Neural cell (in vitro differentiated cells): ENCODE measurements around the gene NEU3. TPM values are rescaled to one million over a fixed set of nuclear protein-coding genes. Genes with fewer than 3 reads are reported as not detected.

Experiments
- H2AFZ ChIP-seq: fragments of 200-600, 300-800 bp; sonication (generic), shearing (Covaris generic); 2 replicates; pipeline ENCODE4 v1.6.0; 2014; ENCODE audit warnings: low read depth, mild to moderate bottlenecking, antibody characterized with exemption, low read length, moderate library complexity
- H3F3A ChIP-seq: fragments of 200-600 bp; shearing (Covaris generic); 2 replicates; pipeline ENCODE4 v1.6.1; 2016; ENCODE audit warnings: mild to moderate bottlenecking, moderate library complexity, mixed read lengths, antibody characterized with exemption, low read length; ENCODE audit not compliant: insufficient read depth, poor library complexity, severe bottlenecking
- H3K27ac ChIP-seq: fragments of 200-600, 300-800 bp; sonication (generic), shearing (Covaris generic); 2 replicates; pipeline ENCODE4 v1.5.1; 2014; ENCODE audit warnings: mild to moderate bottlenecking, low read length, moderate library complexity
- H3K27me3 ChIP-seq: fragments of 300-800, 200-600 bp; sonication (generic), shearing (Covaris generic); 2 replicates; pipeline ENCODE4 v1.6.0; 2014; ENCODE audit warnings: mild to moderate bottlenecking, low read depth, low read length, moderate library complexity; ENCODE audit not compliant: insufficient read depth
- H3K36me3 ChIP-seq: fragments of 300-800, 200-600 bp; sonication (generic), shearing (Covaris generic); 2 replicates; pipeline ENCODE4 v1.5.1; 2014; ENCODE audit warnings: mild to moderate bottlenecking, antibody characterized with exemption, low read length, moderate library complexity; ENCODE audit not compliant: insufficient read depth
- H3K4me2 ChIP-seq: fragments of 300-800, 200-600 bp; sonication (generic), shearing (Covaris generic); 2 replicates; pipeline ENCODE4 v1.6.0; 2014; ENCODE audit warnings: mild to moderate bottlenecking, low read length
- H3K4me3 ChIP-seq: fragments of 300-800, 200-600 bp; sonication (generic), shearing (Covaris generic); 2 replicates; pipeline ENCODE4 v1.5.1; 2014; ENCODE audit warnings: mild to moderate bottlenecking, low read length, moderate library complexity
- H3K79me2 ChIP-seq: fragments of 200-600 bp; shearing (Covaris generic); replicated peaks from 2 replicates; pipeline ENCODE4 v1.6.0; 2014; ENCODE audit warnings: mild to moderate bottlenecking, low read length, moderate library complexity; ENCODE audit not compliant: insufficient read depth
- H3K9ac ChIP-seq: fragments of 300-800, 200-600 bp; sonication (generic), shearing (Covaris generic); 2 replicates; pipeline ENCODE4 v1.6.1; 2016; ENCODE audit warnings: mild to moderate bottlenecking, low read length, mixed read lengths
- H3K9me2 ChIP-seq: fragments of 200-600 bp; shearing (Covaris generic); 2 replicates; pipeline ENCODE4 v1.6.1; 2016; ENCODE audit warnings: mild to moderate bottlenecking, low read length, mixed read lengths; ENCODE audit not compliant: insufficient read depth
- H3K9me3 ChIP-seq: fragments of 200-600, 300-800 bp; sonication (generic), shearing (Covaris generic); 2 replicates; pipeline ENCODE4 v1.6.1; 2016; ENCODE audit warnings: mild to moderate bottlenecking, mixed run types, low read length, moderate library complexity, mixed read lengths
- H4K20me1 ChIP-seq: fragments of 200-600 bp; shearing (Covaris generic); 2 replicates; pipeline ENCODE4 v1.6.1; 2016; ENCODE audit warnings: mild to moderate bottlenecking, mixed run types; ENCODE audit not compliant: insufficient read depth
- EP300 ChIP-seq: fragments of 450-650 bp; conservative IDR thresholded peaks from 2 replicates; pipeline ENCODE4 v1.6.1; 2014; ENCODE audit warnings: antibody characterized with exemption, mild to moderate bottlenecking, moderate library complexity; ENCODE audit not compliant: poor library complexity, severe bottlenecking
- EZH2 ChIP-seq: fragments of 200-600, 300-800 bp; shearing (Covaris generic), sonication (generic); IDR thresholded peaks from 2 replicates; pipeline ENCODE4 v1.6.1; 2014; ENCODE audit warnings: antibody characterized with exemption, low read length, borderline replicate concordance, mild to moderate bottlenecking; ENCODE audit not compliant: insufficient read depth, poor library complexity, severe bottlenecking
- MXI1 ChIP-seq: fragments of 450-650 bp; conservative IDR thresholded peaks from 2 replicates; pipeline ENCODE4 v1.6.1; 2014; ENCODE audit warnings: antibody characterized with exemption, mild to moderate bottlenecking; ENCODE audit not compliant: poor library complexity, severe bottlenecking
- POLR2AphosphoS5 ChIP-seq: IDR thresholded peaks from 2 replicates; pipeline ENCODE4 v1.6.1; 2012
- RAD21 ChIP-seq: fragments of 450-650 bp; conservative IDR thresholded peaks from 2 replicates; pipeline ENCODE4 v1.6.1; 2014; ENCODE audit warnings: antibody characterized with exemption, mild to moderate bottlenecking, moderate library complexity
- SMC3 ChIP-seq: fragments of 450-650 bp; conservative IDR thresholded peaks from 2 replicates; pipeline ENCODE4 v1.6.1; 2014; ENCODE audit warnings: antibody characterized with exemption, mild to moderate bottlenecking, moderate library complexity; ENCODE audit not compliant: poor library complexity
- TAF1 ChIP-seq: IDR thresholded peaks from 2 replicates; pipeline ENCODE4 v1.6.1; 2012; ENCODE audit warnings: low read depth
- polyA plus RNA-seq: library from polyadenylated mRNA; depleted of rRNA; stranded (reverse); fragments of >200 nt; gene quantifications from 2 replicates; pipeline ENCODE4 v1.2.3, GENCODE V29; 2014
- TF ChIP-seq, protein P1 (sequence below): IDR thresholded peaks from 2 replicates; pipeline ENCODE4 v1.6.1; 2012; ENCODE audit warnings: borderline replicate concordance
- TF ChIP-seq, protein P2 (sequence below): fragments of 450-650 bp; IDR thresholded peaks from 2 replicates; pipeline ENCODE4 v1.5.1; 2014; ENCODE audit warnings: antibody characterized with exemption, mild to moderate bottlenecking, moderate library complexity; ENCODE audit not compliant: poor library complexity, severe bottlenecking

NEU3 gene
- polyA plus RNA-seq, 1 donor from 2014 or later = 16.9 TPM

DNA sequence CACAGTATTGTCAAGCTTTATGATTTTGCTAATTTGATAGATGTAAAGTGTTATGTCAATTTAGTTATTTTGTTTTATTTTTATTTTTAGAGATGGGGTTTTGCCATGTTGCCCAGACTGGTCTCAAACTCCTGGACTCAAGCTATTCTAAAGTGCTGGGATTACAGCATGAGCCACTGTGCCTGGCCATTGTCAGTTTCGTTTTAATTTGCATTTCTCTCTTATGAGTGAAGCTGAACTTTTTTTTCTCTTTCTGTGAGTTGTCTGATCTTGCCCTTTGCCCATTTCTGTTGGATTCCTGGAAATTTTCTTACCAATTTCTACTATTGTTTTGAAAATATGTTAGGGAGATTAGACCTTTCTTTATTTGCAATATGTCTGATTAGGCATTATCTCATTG is 15.5 kb downstream of the NEU3 start:
- no peaks in the 10 kb centered on the region for H3K9me3 ChIP-seq
- no peaks in the 10 kb centered on the region for H3K79me2 ChIP-seq
- no peaks in the 10 kb centered on the region for H3K27me3 ChIP-seq
- no peak overlapping the region for H3K27ac ChIP-seq
- H3K36me3 ChIP-seq = no peaks in the 10 kb centered on the region
- TF ChIP-seq SMC3 (no peak), EP300 (no peak), POLR2AphosphoS5 (no peak), EZH2 (no peak)
- TF ChIP-seq, protein P1, sequence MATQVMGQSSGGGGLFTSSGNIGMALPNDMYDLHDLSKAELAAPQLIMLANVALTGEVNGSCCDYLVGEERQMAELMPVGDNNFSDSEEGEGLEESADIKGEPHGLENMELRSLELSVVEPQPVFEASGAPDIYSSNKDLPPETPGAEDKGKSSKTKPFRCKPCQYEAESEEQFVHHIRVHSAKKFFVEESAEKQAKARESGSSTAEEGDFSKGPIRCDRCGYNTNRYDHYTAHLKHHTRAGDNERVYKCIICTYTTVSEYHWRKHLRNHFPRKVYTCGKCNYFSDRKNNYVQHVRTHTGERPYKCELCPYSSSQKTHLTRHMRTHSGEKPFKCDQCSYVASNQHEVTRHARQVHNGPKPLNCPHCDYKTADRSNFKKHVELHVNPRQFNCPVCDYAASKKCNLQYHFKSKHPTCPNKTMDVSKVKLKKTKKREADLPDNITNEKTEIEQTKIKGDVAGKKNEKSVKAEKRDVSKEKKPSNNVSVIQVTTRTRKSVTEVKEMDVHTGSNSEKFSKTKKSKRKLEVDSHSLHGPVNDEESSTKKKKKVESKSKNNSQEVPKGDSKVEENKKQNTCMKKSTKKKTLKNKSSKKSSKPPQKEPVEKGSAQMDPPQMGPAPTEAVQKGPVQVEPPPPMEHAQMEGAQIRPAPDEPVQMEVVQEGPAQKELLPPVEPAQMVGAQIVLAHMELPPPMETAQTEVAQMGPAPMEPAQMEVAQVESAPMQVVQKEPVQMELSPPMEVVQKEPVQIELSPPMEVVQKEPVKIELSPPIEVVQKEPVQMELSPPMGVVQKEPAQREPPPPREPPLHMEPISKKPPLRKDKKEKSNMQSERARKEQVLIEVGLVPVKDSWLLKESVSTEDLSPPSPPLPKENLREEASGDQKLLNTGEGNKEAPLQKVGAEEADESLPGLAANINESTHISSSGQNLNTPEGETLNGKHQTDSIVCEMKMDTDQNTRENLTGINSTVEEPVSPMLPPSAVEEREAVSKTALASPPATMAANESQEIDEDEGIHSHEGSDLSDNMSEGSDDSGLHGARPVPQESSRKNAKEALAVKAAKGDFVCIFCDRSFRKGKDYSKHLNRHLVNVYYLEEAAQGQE = no peak
- H3K9ac ChIP-seq = no peak overlapping the region
- H4K20me1 ChIP-seq = no peaks in the 10 kb centered on the region
- no peaks in the 10 kb centered on the region for H3K9me2 ChIP-seq
- no peaks in the 10 kb centered on the region for H3F3A ChIP-seq
- no peak overlapping the region for H2AFZ ChIP-seq
- no peak overlapping the region for H3K4me3 ChIP-seq
- H3K4me2 ChIP-seq = no peak overlapping the region

DNA sequence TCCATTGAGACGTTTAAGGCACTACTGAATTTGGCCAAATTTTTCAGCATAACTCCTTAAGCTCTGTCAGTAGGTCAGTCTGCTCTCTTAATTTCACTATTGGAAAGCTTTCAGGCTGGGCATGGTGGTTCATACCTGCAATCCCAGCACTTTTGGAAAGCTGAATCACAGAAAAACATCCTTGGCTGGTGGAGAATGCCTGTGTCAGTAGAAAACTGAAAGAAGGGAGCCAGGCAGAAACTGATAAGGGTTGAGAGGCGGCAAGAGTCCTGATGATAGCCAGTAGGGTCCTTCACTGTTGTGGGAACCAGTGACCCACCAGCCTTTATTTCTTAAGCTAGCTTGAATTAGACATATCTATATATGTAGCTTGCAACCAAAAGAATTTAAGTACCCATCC is 22.6 kb downstream of the NEU3 start:
- Histone ChIP-seq H2AFZ (no peak overlapping the region), H4K20me1 (no peaks in the 10 kb centered on the region), H3K4me3 (no peak overlapping the region), H3K79me2 (no peaks in the 10 kb centered on the region), H3K36me3 (no peaks in the 10 kb centered on the region), H3K27ac (no peak overlapping the region), H3F3A (no peaks in the 10 kb centered on the region), H3K9me2 (no peaks in the 10 kb centered on the region), H3K4me2 (no peak overlapping the region), H3K9me3 (no peaks in the 10 kb centered on the region), H3K27me3 (no peaks in the 10 kb centered on the region), H3K9ac (no peak overlapping the region)
- TF ChIP-seq TAF1 = no peak
- no peak for TF ChIP-seq RAD21
- TF ChIP-seq MXI1 = no peak
- TF ChIP-seq, protein P1 = no peak
- TF ChIP-seq, protein P2, sequence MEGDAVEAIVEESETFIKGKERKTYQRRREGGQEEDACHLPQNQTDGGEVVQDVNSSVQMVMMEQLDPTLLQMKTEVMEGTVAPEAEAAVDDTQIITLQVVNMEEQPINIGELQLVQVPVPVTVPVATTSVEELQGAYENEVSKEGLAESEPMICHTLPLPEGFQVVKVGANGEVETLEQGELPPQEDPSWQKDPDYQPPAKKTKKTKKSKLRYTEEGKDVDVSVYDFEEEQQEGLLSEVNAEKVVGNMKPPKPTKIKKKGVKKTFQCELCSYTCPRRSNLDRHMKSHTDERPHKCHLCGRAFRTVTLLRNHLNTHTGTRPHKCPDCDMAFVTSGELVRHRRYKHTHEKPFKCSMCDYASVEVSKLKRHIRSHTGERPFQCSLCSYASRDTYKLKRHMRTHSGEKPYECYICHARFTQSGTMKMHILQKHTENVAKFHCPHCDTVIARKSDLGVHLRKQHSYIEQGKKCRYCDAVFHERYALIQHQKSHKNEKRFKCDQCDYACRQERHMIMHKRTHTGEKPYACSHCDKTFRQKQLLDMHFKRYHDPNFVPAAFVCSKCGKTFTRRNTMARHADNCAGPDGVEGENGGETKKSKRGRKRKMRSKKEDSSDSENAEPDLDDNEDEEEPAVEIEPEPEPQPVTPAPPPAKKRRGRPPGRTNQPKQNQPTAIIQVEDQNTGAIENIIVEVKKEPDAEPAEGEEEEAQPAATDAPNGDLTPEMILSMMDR = no peak
- TF ChIP-seq POLR2AphosphoS5 = no peak
- TF ChIP-seq SMC3 = no peak
- TF ChIP-seq EP300 = no peak
- no peak for TF ChIP-seq EZH2
